ENCODE measurements around the gene DSG2. TPM values are rescaled to one million over a fixed set of nuclear protein-coding genes. Genes with fewer than 3 reads are reported as not detected.
A peak's percentile ranks its signal among the peaks of the same experiment; 100 is the strongest.

The DSG2 gene
- total RNA-seq, 2 experiments from 2014 or later, result 0.41 to 0.43 TPM

GRCh38 chr18:31551883-31552282, 53.9 kb downstream of the DSG2 start:
- CTCF ChIA-PET, result interaction anchor here (1.9 to 7.4 kb wide), 2 partner anchors 172 to 190 kb away, joined by 6 to 94 read pairs; no protein-coding TSS in a partner anchor
- Mint-ChIP-seq H3K36me3 (ENCODE audit: low read depth) (no peaks in the 10 kb centered on the region), H3K4me1 (ENCODE audit: low read depth) (no peaks in the 10 kb centered on the region), H3K27ac (no peak overlapping the region), H3K27me3 (peaks cover 3% of the 10 kb centered on the region), H3K9me3 (no peaks in the 10 kb centered on the region), H3K4me3 (no peak overlapping the region)
- no peak for TF ChIP-seq CTCF (IDR thresholded peaks at IDR 0.05)
- intact Hi-C loops (cut with micrococcal nuclease), result no loop called here
- POLR2A ChIA-PET, result no interaction called here
- ATAC-seq (no peak), DNase-seq (no peak)

GRCh38 chr18:31553800-31554199, 55.8 kb downstream of the DSG2 start:
- ChIA-PET CTCF (interaction anchor here (1.4 to 7.4 kb wide), 3 partner anchors 11 to 188 kb away, joined by 3 to 94 read pairs (median 6); no protein-coding TSS in a partner anchor), POLR2A (no interaction called here)
- DNase-seq (no peak), ATAC-seq (no peak)
- no peak for TF ChIP-seq CTCF (IDR thresholded peaks at IDR 0.05)
- Mint-ChIP-seq H3K36me3 (ENCODE audit: low read depth) (no peaks in the 10 kb centered on the region), H3K4me3 (no peak overlapping the region), H3K27ac (no peak overlapping the region), H3K9me3 (no peaks in the 10 kb centered on the region), H3K4me1 (ENCODE audit: low read depth) (no peaks in the 10 kb centered on the region), H3K27me3 (peaks cover 3% of the 10 kb centered on the region)
- intact Hi-C loops (cut with micrococcal nuclease), result no loop called here

DNA sequence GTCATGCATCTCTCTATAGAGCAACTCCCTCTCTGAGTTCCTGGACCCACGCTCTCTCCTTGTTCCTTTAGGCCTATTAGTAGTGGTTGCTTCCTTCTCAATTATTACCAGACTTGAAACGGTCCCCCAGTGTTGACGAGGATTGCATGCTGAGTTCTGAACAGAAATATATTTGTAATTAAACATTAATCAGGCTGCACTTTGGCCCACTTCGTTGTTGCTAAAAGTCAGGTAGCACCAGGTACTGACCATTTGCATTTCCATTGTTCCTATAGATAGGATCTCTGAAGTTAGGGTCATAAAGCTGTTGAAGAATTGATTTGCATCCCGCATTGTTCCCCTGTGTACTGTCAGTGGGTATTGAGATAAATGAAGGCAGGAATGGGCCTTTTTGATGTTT, 56.8 kb downstream of the DSG2 start:
- Mint-ChIP-seq H3K27me3 (peaks cover 3% of the 10 kb centered on the region), H3K4me3 (no peak overlapping the region), H3K27ac (no peak overlapping the region), H3K4me1 (ENCODE audit: low read depth) (no peaks in the 10 kb centered on the region), H3K36me3 (ENCODE audit: low read depth) (no peaks in the 10 kb centered on the region), H3K9me3 (no peaks in the 10 kb centered on the region)
- POLR2A ChIA-PET, result no interaction called here
- TF ChIP-seq CTCF (IDR thresholded peaks at IDR 0.05), result no peak
- CTCF ChIA-PET, result interaction anchor here (1.0 to 7.4 kb wide), 5 partner anchors 12 to 169 kb away, joined by 3 to 94 read pairs (median 7); no protein-coding TSS in a partner anchor
- ATAC-seq, result no peak
- DNase-seq, result no peak
- intact Hi-C loops (cut with micrococcal nuclease), result loop anchor here (5.0 kb wide), 1 partner anchor 263 kb away; no protein-coding TSS in a partner anchor

DNA sequence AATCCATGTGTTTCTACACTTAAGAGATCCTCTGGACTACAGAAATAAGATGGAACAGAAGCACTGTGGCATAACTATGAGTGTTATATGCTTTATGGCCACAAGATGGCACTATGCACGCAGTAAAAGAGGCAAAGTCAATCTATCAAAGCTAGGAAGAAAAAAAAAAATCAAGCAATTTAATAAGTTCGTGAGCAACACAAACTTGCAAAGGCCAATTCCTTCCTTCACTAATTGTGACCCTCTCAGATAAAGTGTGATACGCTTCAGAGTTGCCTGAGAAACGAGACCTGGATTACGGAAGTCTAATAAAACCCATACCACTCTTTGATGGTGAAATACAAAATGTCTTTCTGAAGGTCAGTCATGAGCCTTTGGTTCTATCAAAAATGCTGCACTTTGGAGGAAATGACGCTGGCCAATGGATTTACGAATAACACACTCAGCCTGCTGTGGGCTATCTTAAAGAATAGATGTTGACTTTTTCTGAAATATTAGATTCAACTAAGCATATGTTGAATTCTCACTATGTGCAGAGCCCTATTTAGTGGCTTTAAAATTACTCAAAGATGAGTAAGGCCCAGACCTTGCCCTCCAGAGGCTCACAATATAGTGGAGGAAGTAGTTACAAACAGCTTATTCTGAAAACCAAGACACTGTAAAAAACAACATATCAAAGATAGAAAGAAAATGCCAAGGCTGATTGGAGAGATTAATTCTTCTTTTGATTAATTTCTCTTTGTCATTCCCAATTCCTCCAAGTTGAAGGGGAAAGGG, 58.2 kb downstream of the DSG2 start:
- H3K27ac Mint-ChIP-seq, result no peak overlapping the region
- no peaks in the 10 kb centered on the region for H3K9me3 Mint-ChIP-seq
- no peaks in the 10 kb centered on the region for H3K4me1 Mint-ChIP-seq (ENCODE audit: low read depth)
- H3K4me3 Mint-ChIP-seq, result no peak overlapping the region
- POLR2A ChIA-PET, result interaction anchor here (0.5 kb wide), 1 partner anchor 443 kb away, joined by 3 read pairs; no protein-coding TSS in a partner anchor
- H3K36me3 Mint-ChIP-seq (ENCODE audit: low read depth), result no peaks in the 10 kb centered on the region
- CTCF ChIA-PET, result interaction anchor here (0.5 to 7.4 kb wide), 27 partner anchors 8 to 587 kb away, joined by 3 to 94 read pairs (median 4); no protein-coding TSS in a partner anchor
- peaks cover 3% of the 10 kb centered on the region for H3K27me3 Mint-ChIP-seq
- DNase-seq (peak; percentile 49), ATAC-seq (peak; percentile 58)
- TF ChIP-seq CTCF (IDR thresholded peaks at IDR 0.05), result peak; percentile 80
- intact Hi-C loops (cut with micrococcal nuclease), result loop anchor here (1.0 to 5.0 kb wide), 2 partner anchors 166 to 261 kb away; no protein-coding TSS in a partner anchor

DNA sequence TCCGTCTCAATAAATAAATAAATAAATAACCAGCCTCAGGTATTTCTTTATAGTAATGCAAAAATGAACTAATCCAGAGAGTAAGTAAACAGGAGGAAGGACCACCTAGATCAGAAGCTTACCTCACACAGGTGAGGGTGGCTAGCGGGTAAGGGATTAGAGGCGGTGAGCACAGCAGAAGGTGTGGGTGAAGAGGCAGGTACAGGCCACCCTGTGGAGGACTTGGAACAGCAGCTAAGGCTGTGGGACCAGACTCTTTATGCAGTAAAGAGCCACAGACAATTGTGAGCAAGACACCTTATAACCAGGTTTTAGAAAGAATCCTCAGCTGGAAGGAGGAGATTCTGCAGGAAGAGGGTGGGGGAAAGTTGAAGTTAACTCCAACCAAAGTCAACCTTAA, 59.5 kb downstream of the DSG2 start:
- H3K4me3 Mint-ChIP-seq, result no peak overlapping the region
- intact Hi-C loops (cut with micrococcal nuclease), result loop anchor here (5.0 kb wide), 1 partner anchor 260 kb away; no protein-coding TSS in a partner anchor
- H3K4me1 Mint-ChIP-seq (ENCODE audit: low read depth), result no peaks in the 10 kb centered on the region
- CTCF ChIA-PET, result interaction anchor here (1.3 to 7.4 kb wide), 5 partner anchors 13 to 166 kb away, joined by 3 to 94 read pairs (median 6); no protein-coding TSS in a partner anchor
- ATAC-seq (no peak), DNase-seq (no peak)
- H3K36me3 Mint-ChIP-seq (ENCODE audit: low read depth), result no peaks in the 10 kb centered on the region
- H3K27ac Mint-ChIP-seq, result no peak overlapping the region
- no peaks in the 10 kb centered on the region for H3K9me3 Mint-ChIP-seq
- peaks cover 4% of the 10 kb centered on the region for H3K27me3 Mint-ChIP-seq
- POLR2A ChIA-PET, result no interaction called here
- no peak for TF ChIP-seq CTCF (IDR thresholded peaks at IDR 0.05)
